Immature natural killer cell (primary cell): ENCODE measurements around the gene TMEM217. TPM values are rescaled to one million over a fixed set of nuclear protein-coding genes. Genes with fewer than 3 reads are reported as not detected.

Experiments
- DNase-seq, 3 donors: peaks; one replicate each; pipeline ENCODE4 v3.0.0; 2022; ENCODE audit warnings: mixed read lengths in 1 of 3
- H3K27ac Mint-ChIP-seq, 6 donors: one replicate each; pipeline ENCODE4 v1.8.0; 2020; ENCODE audit warnings: mixed read lengths in 6 of 6, mild to moderate bottlenecking in 5 of 6, inconsistent platforms in 4 of 6, moderate library complexity in 3 of 6
- H3K27me3 Mint-ChIP-seq, 3 donors: one replicate each; pipeline ENCODE4 v1.8.0; 2020 to 2021; ENCODE audit warnings: low read depth in 3 of 3, mild to moderate bottlenecking in 3 of 3, mixed read lengths in 3 of 3, moderate library complexity in 3 of 3, inconsistent platforms in 1 of 3
- H3K36me3 Mint-ChIP-seq, 3 donors: one replicate each; pipeline ENCODE4 v1.8.0; 2020; ENCODE audit warnings: mixed read lengths in 3 of 3, inconsistent platforms in 2 of 3, mild to moderate bottlenecking in 2 of 3
- H3K4me1 Mint-ChIP-seq, 2 donors: one replicate each; pipeline ENCODE4 v1.8.0; 2020; ENCODE audit warnings: inconsistent platforms in 2 of 2, mild to moderate bottlenecking in 2 of 2, mixed read lengths in 2 of 2, moderate library complexity in 1 of 2
- H3K4me3 Mint-ChIP-seq, 5 donors: one replicate each; pipeline ENCODE4 v1.8.0; 2020; ENCODE audit warnings: mild to moderate bottlenecking in 5 of 5, mixed read lengths in 5 of 5, inconsistent platforms in 3 of 5, moderate library complexity in 3 of 5
- H3K9me3 Mint-ChIP-seq, 6 donors: one replicate each; pipeline ENCODE4 v1.8.0; 2020; ENCODE audit warnings: mild to moderate bottlenecking in 6 of 6, mixed read lengths in 6 of 6, inconsistent platforms in 4 of 6, moderate library complexity in 3 of 6
- polyA plus RNA-seq, 3 donors: library from polyadenylated mRNA; unstranded; fragments of 300-500 nt; fragmentation: Illumina TruSeq; gene quantifications; one replicate each; pipeline ENCODE4 v1.2.3, GENCODE V29; 2021

TMEM217 gene
- polyA plus RNA-seq, 3 donors from 2014 or later = 0.23 to 0.32 TPM; not detected in 1

DNA sequence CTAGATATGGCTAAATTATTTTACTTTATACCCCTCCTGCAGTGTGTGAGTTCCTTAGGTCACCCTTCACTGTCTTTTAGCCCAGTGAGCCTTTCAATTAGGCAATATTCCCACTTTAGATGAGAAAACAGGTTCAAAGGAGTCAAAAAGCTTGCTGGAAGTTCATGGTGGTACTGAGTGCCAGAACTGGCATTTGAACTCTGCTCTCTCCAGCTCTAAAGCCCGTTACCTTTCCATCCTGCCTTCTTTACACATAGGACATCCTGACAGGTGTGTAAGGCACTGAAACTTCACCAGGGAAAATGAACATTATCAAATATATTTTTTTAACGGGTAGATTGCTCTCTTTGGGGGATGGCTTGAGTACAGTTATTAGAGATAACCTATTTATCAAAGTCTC, 11.2 kb upstream of the TMEM217 start:
- H3K36me3 Mint-ChIP-seq = peaks cover 0 to 8% (median 0%) of the 10 kb centered on the region in 3 donors
- peaks cover 0 to 1% (median 0%) of the 10 kb centered on the region in 3 donors for H3K27me3 Mint-ChIP-seq
- no peak overlapping the region for H3K4me3 Mint-ChIP-seq
- H3K27ac Mint-ChIP-seq = no peak overlapping the region
- no peaks in the 10 kb centered on the region for H3K9me3 Mint-ChIP-seq
- H3K4me1 Mint-ChIP-seq = peaks cover 25 to 37% of the 10 kb centered on the region in 2 donors
- no peak for DNase-seq

DNA sequence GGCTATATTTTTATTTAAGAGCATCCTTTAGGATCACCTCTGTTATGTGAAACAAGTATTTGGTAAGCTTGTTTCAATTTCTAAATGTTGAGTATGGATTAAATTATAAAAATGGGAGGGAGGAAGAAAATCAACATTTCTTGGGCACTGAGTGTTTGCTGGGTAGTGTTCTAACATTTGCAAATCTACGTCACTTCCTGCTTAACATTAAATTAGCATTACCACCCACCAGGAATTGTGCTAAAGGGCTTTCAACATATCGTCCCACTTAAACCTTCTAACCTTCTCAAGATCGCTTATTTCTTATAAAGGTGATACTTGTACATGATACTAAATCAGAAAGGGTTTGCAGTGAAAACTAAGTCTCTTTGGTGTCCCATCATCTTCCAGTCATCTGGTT, 7.9 kb upstream of the TMEM217 start:
- Mint-ChIP-seq H3K9me3 (no peaks in the 10 kb centered on the region), H3K36me3 (peaks cover 0 to 8% (median 0%) of the 10 kb centered on the region in 3 donors), H3K27me3 (peaks cover 0 to 1% (median 0%) of the 10 kb centered on the region in 3 donors), H3K4me3 (no peak overlapping the region), H3K27ac (no peak overlapping the region), H3K4me1 (peaks cover 15 to 32% of the 10 kb centered on the region in 2 donors)
- DNase-seq = no peak

DNA sequence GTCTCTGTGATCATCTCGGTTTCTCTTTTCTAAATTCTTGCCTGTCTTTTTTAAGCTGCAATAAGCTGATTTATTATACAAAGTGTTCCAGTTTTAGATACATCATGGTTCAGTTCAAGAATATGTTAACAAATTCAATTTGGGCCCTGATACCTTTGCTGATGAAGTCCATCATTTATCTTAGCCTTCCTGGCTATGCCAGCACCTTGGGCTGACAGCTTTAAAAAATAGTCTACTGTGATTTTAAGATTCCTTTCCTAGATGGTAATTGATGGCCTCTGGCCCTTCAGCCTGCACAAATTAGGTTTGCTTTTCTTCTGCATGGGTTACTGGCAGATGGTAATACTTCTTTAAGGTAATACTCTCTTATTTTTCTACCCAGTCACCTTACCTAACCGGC, 7.1 kb upstream of the TMEM217 start:
- Mint-ChIP-seq H3K9me3 (no peaks in the 10 kb centered on the region), H3K4me3 (no peak overlapping the region), H3K4me1 (peaks cover 16 to 38% of the 10 kb centered on the region in 2 donors), H3K27ac (peak overlapping the region in 1 of 6 donors; percentile 43), H3K36me3 (peaks cover 0 to 4% (median 0%) of the 10 kb centered on the region in 3 donors), H3K27me3 (peaks cover 0 to 1% (median 0%) of the 10 kb centered on the region in 3 donors)
- no peak for DNase-seq

DNA sequence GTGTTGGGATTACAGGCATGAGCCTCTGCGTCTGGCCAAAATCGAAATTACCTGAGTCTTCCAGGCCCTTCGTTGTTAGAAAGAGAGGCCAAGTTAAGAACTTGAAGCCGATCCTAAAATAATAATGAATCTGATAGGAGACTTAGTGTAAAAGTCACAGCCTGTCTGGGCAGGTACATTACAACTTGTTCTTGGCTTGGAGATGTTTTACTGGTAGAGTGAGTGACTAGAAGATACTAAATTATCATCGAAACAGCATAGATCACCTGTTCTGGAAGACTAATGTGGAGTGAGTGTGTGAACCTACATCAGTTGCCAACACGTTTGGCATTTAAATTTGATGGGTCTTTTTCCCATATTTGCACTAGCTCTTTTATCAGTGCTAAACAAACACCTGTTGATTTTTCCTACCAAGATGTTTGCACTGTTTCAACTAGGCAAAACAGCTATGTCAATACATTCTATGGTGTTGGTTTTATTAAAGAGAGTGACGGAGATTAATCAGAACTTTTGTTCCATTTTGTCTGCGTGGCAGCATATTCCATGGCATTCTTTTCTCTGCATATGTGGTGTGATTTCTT, 4.6 kb upstream of the TMEM217 start:
- Mint-ChIP-seq H3K27ac (peak overlapping the region in 1 of 6 donors; percentile 38), H3K27me3 (peaks cover 0 to 2% (median 2%) of the 10 kb centered on the region in 3 donors), H3K9me3 (peaks cover 0 to 2% (median 0%) of the 10 kb centered on the region in 6 donors), H3K36me3 (no peaks in the 10 kb centered on the region), H3K4me3 (no peak overlapping the region), H3K4me1 (peaks cover 38 to 63% of the 10 kb centered on the region in 2 donors)
- no peak for DNase-seq

DNA sequence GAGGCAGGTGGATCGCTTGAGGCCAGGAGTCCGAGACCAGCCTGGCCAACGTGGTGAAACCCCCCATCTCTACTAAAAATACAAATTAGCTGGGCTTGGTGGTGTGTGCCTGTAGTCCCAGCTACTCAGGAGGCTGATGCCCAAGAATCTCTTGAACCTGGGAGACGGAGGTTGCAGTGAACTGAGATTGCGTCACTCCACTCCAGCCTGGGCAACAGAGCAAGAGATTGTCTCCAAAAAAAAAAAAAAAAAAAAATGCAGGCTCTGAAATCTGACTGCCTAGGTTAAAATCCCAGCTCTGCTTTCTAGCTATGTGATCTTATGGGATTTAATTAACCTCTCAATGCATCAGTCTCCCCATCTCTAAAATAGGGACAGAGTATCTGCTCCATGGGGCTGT, 3.3 kb upstream of the TMEM217 start:
- Mint-ChIP-seq H3K27ac (no peak overlapping the region), H3K4me1 (peaks cover 45 to 72% of the 10 kb centered on the region in 2 donors), H3K36me3 (no peaks in the 10 kb centered on the region), H3K9me3 (peaks cover 0 to 2% (median 0%) of the 10 kb centered on the region in 6 donors), H3K27me3 (peaks cover 0 to 5% (median 2%) of the 10 kb centered on the region in 3 donors), H3K4me3 (no peak overlapping the region)
- DNase-seq = no peak

DNA sequence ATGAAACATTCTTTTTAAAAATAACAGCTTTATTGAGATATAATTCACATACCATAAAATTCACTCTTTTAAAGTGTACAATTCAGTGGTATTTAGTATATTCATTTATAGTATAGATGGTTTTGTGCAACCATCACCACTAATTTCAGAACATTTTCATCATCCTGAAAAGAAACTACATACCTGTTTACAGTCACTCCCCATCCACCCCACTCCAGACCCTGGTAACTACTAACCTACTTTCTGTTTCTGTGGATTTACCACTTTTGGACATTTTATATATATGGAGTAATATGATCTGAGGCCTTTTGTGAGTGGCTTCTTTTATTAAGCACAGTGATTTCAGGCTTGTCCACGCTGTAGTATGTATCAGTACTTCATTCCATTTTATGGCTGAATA, 2.5 kb upstream of the TMEM217 start:
- peak overlapping the region in 1 of 5 donors; percentile 9 for H3K4me3 Mint-ChIP-seq
- H3K36me3 Mint-ChIP-seq = no peaks in the 10 kb centered on the region
- H3K4me1 Mint-ChIP-seq = peaks cover 44 to 65% of the 10 kb centered on the region in 2 donors
- DNase-seq = no peak
- peaks cover 0 to 5% (median 2%) of the 10 kb centered on the region in 3 donors for H3K27me3 Mint-ChIP-seq
- no peak overlapping the region for H3K27ac Mint-ChIP-seq
- H3K9me3 Mint-ChIP-seq = peaks cover 0 to 2% (median 0%) of the 10 kb centered on the region in 6 donors

DNA sequence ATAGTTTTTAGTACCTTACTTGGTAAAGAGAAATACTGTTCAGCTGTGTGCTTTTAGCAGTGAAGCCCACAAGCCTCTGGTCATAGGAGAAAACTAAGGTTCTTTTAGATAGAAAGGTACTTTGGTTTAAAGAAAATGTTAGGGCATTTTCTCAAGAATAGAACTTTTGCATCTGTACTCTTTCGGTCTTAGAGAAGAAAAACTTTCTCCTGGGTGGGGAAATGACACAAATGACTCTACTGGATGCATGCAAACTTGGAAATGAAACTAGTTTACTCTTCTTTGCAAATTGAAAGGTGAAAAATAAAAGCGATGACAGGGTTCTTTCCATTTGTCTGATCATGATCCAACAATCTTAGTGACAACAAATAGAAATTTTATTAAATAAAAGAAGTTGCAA, 2.1 kb upstream of the TMEM217 start:
- Mint-ChIP-seq H3K27ac (peak overlapping the region in 5 of 6 donors; percentile 37 to 92 (median 78)), H3K4me3 (peak overlapping the region in 2 of 5 donors; percentile 73 to 89), H3K36me3 (no peaks in the 10 kb centered on the region), H3K27me3 (peaks cover 0 to 5% (median 2%) of the 10 kb centered on the region in 3 donors), H3K4me1 (peaks cover 40 to 61% of the 10 kb centered on the region in 2 donors), H3K9me3 (peaks cover 0 to 2% (median 0%) of the 10 kb centered on the region in 6 donors)
- DNase-seq = no peak

DNA sequence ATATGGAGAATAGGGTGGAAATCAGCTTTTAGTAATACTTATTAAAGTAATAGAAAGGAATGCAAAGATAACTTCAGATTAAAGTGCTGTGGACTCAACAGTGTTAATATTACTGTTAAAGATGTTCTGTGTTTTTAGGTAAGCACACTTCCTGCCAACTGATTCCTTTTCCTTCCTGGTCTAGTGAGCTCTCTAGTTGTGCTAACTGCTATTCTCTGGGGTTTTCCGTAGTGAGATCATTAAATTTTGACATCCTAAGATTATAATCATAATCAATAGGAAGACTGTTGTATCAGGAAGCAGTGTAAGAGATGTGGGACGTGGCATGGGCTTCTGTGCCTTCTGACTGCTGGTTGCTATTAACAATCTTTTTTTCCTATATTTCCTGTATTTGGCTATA, 1.2 kb upstream of the TMEM217 start:
- Mint-ChIP-seq H3K36me3 (no peaks in the 10 kb centered on the region), H3K27me3 (peaks cover 2 to 10% (median 2%) of the 10 kb centered on the region in 3 donors), H3K4me3 (peak overlapping the region; percentile 1 to 92 (median 73)), H3K9me3 (peaks cover 0 to 2% (median 0%) of the 10 kb centered on the region in 6 donors), H3K27ac (peak overlapping the region; percentile 14 to 92 (median 82)), H3K4me1 (peaks cover 36 to 53% of the 10 kb centered on the region in 2 donors)
- DNase-seq = no peak

DNA sequence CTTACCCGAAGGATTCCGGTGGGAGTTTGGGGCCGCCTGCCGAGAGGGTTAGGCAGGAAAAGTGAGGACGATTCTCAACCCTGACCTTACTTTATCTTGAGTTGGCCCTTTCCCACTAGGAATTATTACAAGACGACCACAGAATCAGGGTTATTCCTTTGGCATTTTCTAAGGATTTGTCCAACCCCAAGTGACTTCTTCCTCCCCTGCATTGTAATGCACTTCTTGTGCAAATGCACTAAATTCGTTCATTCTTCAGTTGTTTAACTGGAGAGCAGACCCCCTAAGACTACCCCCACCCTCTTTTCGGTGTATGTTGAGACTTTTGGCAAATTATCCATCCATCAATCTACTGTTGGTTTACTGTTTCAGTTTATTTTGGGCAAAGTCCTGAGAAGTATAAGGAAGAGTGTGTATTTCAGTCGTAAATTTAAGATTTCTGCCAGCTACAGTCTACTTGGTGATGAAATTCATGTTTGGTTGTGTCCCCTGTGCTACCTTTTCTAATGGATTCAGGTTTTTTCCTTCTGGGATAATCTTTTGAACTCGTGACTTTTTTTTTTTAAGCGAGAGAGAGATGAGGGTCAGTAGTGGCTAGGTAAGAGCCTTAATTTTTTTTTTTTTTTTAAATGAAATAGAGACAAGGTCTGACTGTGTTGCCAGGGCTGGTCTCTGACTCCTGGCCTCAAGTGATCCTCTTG, 611 bp upstream of the TMEM217 start:
- Mint-ChIP-seq H3K36me3 (no peaks in the 10 kb centered on the region), H3K27me3 (peaks cover 2 to 10% (median 2%) of the 10 kb centered on the region in 3 donors), H3K9me3 (peaks cover 0 to 2% (median 0%) of the 10 kb centered on the region in 6 donors), H3K4me3 (peak overlapping the region; percentile 89 to 94 (median 92)), H3K4me1 (peaks cover 36 to 53% of the 10 kb centered on the region in 2 donors), H3K27ac (peak overlapping the region; percentile 81 to 94 (median 89))
- no peak for DNase-seq

DNA sequence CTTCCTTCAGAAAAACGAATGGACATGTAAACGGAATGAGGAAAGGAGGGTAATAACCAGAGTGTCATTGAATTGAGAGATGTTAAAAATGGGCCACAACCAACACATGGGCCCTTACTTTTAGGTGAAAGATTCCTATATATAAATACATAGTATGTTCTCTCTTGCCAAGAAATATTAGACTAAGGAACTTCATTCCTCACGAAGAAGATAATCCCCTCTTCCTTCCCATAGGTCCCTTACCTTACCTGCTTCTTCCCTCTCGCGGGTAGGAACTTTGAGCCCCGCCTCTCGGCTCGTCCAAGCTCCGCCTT, 667 bp downstream of the TMEM217 start:
- no peak for DNase-seq
- Mint-ChIP-seq H3K27me3 (peaks cover 2 to 12% (median 2%) of the 10 kb centered on the region in 3 donors), H3K4me1 (peaks cover 30 to 42% of the 10 kb centered on the region in 2 donors), H3K9me3 (peaks cover 0 to 2% (median 0%) of the 10 kb centered on the region in 6 donors), H3K27ac (peak overlapping the region; percentile 81 to 94 (median 89)), H3K4me3 (peak overlapping the region; percentile 89 to 94 (median 92)), H3K36me3 (no peaks in the 10 kb centered on the region)

DNA sequence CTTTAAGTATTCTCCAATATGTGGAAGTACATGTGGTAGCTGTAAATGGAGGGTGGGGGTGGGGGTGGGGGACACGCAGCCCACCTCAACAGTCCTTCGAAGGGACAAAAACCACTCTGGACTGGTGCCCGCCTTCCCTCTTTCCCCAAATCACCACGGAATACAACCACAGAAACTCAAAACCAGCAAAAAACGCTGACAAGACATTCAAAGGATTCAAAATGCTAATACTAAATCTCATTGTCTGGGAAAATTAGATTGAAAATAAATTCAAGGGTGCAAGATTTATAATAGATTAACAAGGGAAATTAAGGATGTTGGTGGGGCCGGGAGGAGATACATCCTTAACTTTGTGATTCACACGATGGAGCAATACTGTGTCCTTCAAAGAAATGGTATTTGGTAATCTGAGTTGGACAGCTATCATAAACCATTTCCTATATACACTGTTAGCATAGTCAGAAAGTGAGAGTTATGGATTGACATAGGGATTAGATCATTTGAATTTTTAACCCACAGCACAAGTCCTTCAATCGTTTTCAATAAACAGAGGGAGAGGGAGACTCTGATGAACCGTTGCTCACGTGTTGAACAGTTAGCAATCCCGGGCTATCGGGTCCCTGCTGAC, 1.1 kb downstream of the TMEM217 start:
- Mint-ChIP-seq H3K9me3 (peaks cover 0 to 2% (median 0%) of the 10 kb centered on the region in 6 donors), H3K27me3 (peaks cover 2 to 12% (median 2%) of the 10 kb centered on the region in 3 donors), H3K27ac (peak overlapping the region in 5 of 6 donors; percentile 77 to 94 (median 87)), H3K4me1 (peaks cover 30 to 41% of the 10 kb centered on the region in 2 donors), H3K4me3 (peak overlapping the region; percentile 89 to 94 (median 92)), H3K36me3 (no peaks in the 10 kb centered on the region)
- DNase-seq = no peak

DNA sequence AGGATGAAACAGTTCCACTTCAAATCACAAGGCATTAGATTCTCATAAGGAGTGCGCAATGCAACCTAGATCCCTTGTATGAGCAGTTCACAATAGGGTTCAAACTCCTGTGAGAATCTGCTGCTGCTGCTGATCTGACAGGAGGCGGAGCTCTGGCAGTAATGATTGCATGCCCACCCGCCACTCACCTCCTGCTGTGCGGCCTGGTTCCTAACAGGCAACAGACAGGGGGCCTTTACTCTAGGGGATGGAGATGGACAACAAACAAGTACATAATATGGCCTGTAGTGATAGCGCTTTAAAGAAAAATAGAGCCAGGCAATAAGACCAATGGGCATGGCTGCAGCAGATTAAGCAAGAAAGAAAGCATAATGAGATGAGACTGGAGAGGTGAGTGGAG, 3.1 kb downstream of the TMEM217 start:
- H3K9me3 Mint-ChIP-seq = peaks cover 0 to 2% (median 0%) of the 10 kb centered on the region in 6 donors
- H3K4me1 Mint-ChIP-seq = peaks cover 27 to 33% of the 10 kb centered on the region in 2 donors
- H3K36me3 Mint-ChIP-seq = no peaks in the 10 kb centered on the region
- DNase-seq = no peak
- no peak overlapping the region for H3K4me3 Mint-ChIP-seq
- H3K27me3 Mint-ChIP-seq = peaks cover 2 to 12% (median 5%) of the 10 kb centered on the region in 3 donors
- H3K27ac Mint-ChIP-seq = no peak overlapping the region

DNA sequence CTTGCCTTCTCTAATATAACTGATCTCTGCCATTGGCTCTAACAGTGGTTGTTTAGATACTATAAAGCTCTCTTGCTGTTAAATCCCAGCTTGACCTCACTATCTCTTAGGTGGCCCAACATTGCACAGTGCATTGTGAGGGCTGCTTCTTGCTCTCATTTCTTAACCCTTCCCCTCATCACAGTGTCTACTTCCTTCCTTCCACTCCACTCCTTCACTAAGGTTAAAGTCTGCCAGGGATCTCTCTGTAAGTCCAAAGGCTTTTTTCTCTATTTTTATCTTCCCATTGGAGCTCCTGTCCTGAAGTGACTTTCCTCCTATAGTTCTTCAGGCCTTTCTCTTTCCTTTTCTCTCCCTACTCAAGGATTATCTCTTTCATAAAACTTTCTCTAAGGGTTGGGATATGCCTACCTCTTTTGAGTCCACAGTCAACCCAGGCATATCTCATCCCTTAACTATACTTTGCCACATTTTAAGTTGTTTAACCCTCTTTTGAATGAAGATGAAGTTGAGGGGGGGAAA, 4.4 kb downstream of the TMEM217 start:
- no peaks in the 10 kb centered on the region for H3K36me3 Mint-ChIP-seq
- H3K4me1 Mint-ChIP-seq = peaks cover 15 to 20% of the 10 kb centered on the region in 2 donors
- no peak overlapping the region for H3K4me3 Mint-ChIP-seq
- H3K27ac Mint-ChIP-seq = no peak overlapping the region
- H3K27me3 Mint-ChIP-seq = peaks cover 2 to 12% (median 5%) of the 10 kb centered on the region in 3 donors
- H3K9me3 Mint-ChIP-seq = peaks cover 0 to 2% (median 0%) of the 10 kb centered on the region in 6 donors
- no peak for DNase-seq
